SK-N-SH treated with all-trans-retinoic acid at 6 μM for 48 hours (cell line): Measurements from ENCODE around the gene CHST8.

Experiments used
- ARNTL ChIP-seq: fragments of 450-650 bp; formaldehyde crosslinking; IDR thresholded peaks from 2 replicates; pipeline ENCODE4 v1.5.0; 2020; ENCODE audit warnings: low read depth, mild to moderate bottlenecking, moderate library complexity, borderline replicate concordance
- CSDC2 ChIP-seq: fragments of 250-450 bp; sonication (Bioruptor Pico); IDR thresholded peaks from 2 replicates; pipeline ENCODE4 v1.5.0; 2020; ENCODE audit warnings: mild to moderate bottlenecking, moderate library complexity
- CSRNP3 ChIP-seq: fragments of 250-450 bp; sonication (Bioruptor Pico); IDR thresholded peaks from 2 replicates; pipeline ENCODE4 v1.5.1; 2021; ENCODE audit warnings: mild to moderate bottlenecking, moderate library complexity
- ESRRG ChIP-seq: fragments of 250-450 bp; sonication (Bioruptor Pico); IDR thresholded peaks from 2 replicates; pipeline ENCODE4 v1.6.1; 2021; ENCODE audit warnings: mild to moderate bottlenecking
- OSR1 ChIP-seq: fragments of 250-450 bp; sonication (Bioruptor Pico); IDR thresholded peaks from 2 replicates; pipeline ENCODE4 v1.8.0; 2022; ENCODE audit warnings: moderate library complexity, mild to moderate bottlenecking, inconsistent platforms
- PATZ1 ChIP-seq: fragments of 250-450 bp; sonication (Bioruptor Pico); IDR thresholded peaks from 2 replicates; pipeline ENCODE4 v1.8.0; 2020; ENCODE audit warnings: mild to moderate bottlenecking, moderate library complexity, borderline replicate concordance
- POU6F1 ChIP-seq: fragments of 250-450 bp; sonication (Bioruptor Pico); IDR thresholded peaks from 2 replicates; pipeline ENCODE4 v1.8.0; 2021; ENCODE audit warnings: low read depth, mild to moderate bottlenecking, moderate library complexity, borderline replicate concordance
- RARB ChIP-seq: fragments of 250-450 bp; sonication (Bioruptor Pico); IDR thresholded peaks from 2 replicates; pipeline ENCODE4 v1.8.0; 2021; ENCODE audit warnings: mild to moderate bottlenecking, moderate library complexity
- TOX ChIP-seq: fragments of 250-450 bp; sonication (Bioruptor Pico); IDR thresholded peaks from 2 replicates; pipeline ENCODE4 v1.8.0; 2021; ENCODE audit warnings: mild to moderate bottlenecking, moderate library complexity, borderline replicate concordance
- ZFP30 ChIP-seq: fragments of 450-650 bp; formaldehyde crosslinking; IDR thresholded peaks from 2 replicates; pipeline ENCODE4 v1.5.0; 2022; ENCODE audit warnings: mild to moderate bottlenecking, moderate library complexity
- ZNF565 ChIP-seq: fragments of 450-650 bp; formaldehyde crosslinking; conservative IDR thresholded peaks from 2 replicates; pipeline ENCODE4 v1.5.0; 2020; ENCODE audit warnings: low read depth, mild to moderate bottlenecking, moderate library complexity
- ZNF8 ChIP-seq: fragments of 450-650 bp; formaldehyde crosslinking; IDR thresholded peaks from 2 replicates; pipeline ENCODE4 v1.5.0; 2020; ENCODE audit warnings: mild to moderate bottlenecking, moderate library complexity
- TF ChIP-seq, protein P1 (sequence below): fragments of 250-450 bp; sonication (Bioruptor Pico); IDR thresholded peaks from 2 replicates; pipeline ENCODE4 v1.5.0; 2020; ENCODE audit warnings: mild to moderate bottlenecking, moderate library complexity

DNA sequence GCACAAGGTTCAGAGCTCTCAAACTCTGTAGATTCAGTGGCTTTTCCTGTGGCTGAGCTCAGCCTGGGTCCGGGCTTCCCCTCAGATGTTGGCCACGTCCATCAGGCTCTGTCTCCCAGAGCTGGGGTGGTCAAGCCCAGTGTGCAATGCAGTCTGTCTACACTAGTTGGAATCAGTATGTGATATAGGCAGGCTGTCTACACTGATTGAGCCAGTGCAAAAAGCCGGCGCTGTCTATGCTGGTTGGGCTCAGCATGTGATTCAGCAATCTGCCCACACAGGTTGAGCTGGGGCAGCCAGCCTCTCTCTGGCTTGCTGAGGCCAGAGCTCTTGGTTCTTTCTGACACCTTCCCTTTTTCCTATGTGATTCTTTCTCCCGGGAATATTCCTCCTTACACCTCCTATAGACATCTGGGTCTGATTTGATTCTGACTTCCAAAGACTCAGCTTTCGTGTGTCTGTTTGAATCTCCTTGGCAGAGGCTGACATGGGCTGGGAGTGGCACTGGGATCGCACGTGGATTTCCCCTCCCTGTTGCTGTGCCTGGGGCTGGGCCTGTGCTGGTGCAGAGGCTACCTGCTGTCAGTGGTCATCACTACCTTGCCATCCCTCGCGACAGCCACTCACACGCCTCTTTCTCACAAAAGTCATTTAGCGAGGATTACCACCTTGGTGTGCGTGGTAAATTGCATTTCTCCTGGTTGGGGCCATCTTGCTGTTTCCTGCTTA lies 9.3 kb downstream of the CHST8 start:
- TF ChIP-seq, protein P1, sequence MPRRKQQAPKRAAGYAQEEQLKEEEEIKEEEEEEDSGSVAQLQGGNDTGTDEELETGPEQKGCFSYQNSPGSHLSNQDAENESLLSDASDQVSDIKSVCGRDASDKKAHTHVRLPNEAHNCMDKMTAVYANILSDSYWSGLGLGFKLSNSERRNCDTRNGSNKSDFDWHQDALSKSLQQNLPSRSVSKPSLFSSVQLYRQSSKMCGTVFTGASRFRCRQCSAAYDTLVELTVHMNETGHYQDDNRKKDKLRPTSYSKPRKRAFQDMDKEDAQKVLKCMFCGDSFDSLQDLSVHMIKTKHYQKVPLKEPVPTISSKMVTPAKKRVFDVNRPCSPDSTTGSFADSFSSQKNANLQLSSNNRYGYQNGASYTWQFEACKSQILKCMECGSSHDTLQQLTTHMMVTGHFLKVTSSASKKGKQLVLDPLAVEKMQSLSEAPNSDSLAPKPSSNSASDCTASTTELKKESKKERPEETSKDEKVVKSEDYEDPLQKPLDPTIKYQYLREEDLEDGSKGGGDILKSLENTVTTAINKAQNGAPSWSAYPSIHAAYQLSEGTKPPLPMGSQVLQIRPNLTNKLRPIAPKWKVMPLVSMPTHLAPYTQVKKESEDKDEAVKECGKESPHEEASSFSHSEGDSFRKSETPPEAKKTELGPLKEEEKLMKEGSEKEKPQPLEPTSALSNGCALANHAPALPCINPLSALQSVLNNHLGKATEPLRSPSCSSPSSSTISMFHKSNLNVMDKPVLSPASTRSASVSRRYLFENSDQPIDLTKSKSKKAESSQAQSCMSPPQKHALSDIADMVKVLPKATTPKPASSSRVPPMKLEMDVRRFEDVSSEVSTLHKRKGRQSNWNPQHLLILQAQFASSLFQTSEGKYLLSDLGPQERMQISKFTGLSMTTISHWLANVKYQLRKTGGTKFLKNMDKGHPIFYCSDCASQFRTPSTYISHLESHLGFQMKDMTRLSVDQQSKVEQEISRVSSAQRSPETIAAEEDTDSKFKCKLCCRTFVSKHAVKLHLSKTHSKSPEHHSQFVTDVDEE, result no peak
- TF ChIP-seq CSDC2 (CRISPR knock-in tag) (no peak), RARB (CRISPR knock-in tag) (no peak), ESRRG (no peak), ARNTL (CRISPR knock-in tag) (no peak), ZFP30 (no peak), OSR1 (CRISPR knock-in tag) (no peak), POU6F1 (CRISPR knock-in tag) (no peak), ZNF8 (CRISPR knock-in tag) (no peak), CSRNP3 (CRISPR knock-in tag) (no peak), PATZ1 (CRISPR knock-in tag) (no peak), ZNF565 (CRISPR knock-in tag) (no peak), TOX (CRISPR knock-in tag) (no peak)
